Glomerular endothelial cell (primary cell): ENCODE data around the gene NSMCE1. TPM values are rescaled to one million over a fixed set of nuclear protein-coding genes. Genes with fewer than 3 reads are reported as not detected.
A peak's percentile ranks its signal among the peaks of the same experiment; 100 is the strongest.
"Not testable (repeated sequence)": the region's sequence is repeated elsewhere in the genome, so short reads cannot be mapped to it uniquely, and the experiment has no call there.

ENCODE experiments used
- DNase-seq: peaks from one replicate; pipeline ENCODE4 v3.0.0-alpha.2; 2011; ENCODE audit warnings: low read depth, low spot score; ENCODE audit errors: extremely low read depth
- total RNA-seq: library from RNA; depleted of rRNA; stranded (reverse); fragments of >200 nt; gene quantifications from 2 replicates; pipeline ENCODE4 v1.2.3, GENCODE V29; 2015

NSMCE1 gene
- total RNA-seq, 1 donor from 2014 or later, result 44.7 TPM

DNA sequence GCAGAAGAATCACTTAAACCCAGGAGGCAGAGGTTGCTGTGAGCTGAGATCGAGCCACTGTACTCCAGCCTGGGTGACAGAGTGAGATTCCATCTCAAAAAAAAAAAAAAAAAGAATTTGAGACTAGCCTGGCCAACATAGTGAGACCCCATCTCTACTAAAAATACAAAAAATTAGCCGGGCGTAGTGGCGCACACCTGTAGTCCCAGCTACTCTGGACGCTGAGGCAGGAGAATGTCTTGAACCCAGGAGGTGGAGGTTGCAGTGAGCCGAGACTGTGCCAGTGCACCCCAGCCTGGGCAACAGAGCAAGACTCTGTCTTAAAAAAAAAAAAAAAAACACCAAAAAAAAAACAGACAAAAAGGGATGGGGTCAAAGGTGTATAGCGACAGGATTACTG, 4.1 kb upstream of the NSMCE1 start:
- DNase-seq, result not testable (repeated sequence)

DNA sequence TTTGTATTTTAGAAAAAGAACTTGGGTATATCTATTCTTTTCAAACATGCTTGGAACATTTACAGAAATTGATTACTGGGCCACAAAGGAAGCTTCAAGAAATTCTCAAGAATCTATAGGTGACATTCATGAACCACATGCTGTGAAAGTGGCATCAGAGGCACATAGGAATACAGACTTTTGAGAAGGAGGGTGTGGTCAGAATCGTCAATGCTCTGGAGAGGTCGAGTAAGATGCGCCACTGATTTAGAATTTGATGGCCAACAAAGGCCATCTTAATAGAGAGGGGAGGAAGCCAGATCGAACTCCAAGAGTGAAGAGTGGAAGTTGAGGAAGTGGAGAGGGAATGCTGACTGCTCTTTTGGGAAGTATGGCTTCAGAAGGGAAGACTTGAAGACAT, 3.5 kb upstream of the NSMCE1 start:
- DNase-seq, result no peak

DNA sequence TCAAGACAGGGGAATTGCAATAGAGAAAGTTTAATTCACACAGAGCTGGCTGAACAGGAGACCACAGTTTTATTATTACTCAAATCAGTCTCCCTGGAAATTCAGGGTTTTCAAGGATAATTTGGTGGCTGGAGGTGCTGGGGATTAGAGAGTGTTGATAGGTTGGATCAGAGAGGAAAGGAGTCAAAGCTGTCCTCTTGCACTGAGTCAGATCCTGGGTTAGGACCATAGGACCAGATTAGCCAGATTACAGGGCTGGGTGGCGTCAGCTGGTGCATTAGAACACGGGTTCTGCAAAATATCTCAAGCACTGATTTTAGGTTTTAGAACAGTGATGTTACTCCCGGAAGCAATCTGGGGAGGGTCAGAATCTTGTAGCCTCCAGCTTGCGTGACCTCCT, 1.8 kb upstream of the NSMCE1 start:
- no peak for DNase-seq

DNA sequence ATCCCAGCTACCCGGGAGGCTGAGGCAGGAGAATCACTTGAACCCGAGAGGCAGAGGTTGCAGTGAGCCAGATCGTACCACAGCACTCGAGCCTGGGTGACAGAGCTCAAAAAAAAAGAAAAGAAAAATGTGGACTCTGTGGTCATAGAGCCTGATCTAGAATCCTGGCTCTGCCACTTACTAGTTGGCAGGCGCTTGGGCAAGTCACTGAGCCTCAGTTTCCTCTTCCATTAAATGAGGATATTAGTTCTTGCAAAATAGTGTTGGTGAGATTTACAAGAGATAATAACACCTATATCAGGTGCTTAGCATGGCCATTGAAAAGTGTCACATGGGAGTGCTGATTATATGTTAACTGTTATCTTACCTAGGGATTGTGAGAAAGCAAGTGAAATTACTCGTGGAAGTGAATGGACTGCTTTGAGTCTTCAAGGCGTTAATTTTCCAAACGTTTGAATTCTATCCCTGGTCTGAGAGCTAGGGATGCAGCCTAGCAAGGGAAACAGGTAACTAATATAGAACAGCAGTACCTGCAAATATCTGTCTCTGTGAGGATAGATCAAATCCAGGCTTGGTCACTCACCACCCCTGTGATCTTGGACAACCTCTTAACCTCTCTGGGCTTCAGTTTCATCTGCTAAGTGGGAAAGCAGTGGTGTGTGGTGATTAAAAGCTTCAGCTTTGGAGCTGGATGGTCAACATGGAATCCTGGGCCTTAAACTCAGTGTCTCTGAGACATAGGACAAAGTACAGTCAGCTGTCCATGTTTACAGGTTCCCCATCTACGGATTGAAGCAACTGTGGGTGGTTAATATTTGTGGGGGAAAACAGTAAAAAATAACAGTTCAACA, 953 bp upstream of the NSMCE1 start:
- DNase-seq, result no peak

DNA sequence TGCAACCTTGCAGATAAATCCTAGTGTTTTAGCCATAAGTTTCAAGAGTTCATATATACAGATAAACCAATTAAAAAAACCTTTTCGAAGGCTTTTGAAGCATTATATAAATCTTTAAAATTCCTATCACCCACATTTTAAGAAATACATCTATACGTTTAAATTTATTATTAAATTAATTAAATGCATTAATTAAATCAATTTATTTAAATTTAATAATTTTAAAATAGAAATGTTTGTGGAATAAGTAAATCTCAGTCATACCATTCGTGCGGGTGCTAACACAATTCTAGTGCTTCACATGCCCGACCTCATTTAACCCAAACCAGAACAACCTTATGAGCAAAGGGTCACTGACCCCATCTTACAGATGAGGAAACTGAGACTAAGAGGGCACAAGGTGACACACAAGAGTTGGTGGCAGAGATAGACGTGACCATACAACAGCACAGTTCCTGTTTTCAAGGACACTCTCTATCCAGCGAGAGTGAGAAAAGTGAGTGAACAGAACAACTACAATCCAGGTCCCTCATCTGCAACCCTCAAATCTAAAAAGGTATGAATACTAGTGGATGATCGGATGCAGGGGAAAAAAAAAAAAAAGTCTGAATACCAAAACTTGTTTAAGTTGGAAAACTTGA, 1.4 kb downstream of the NSMCE1 start:
- DNase-seq, result no peak

DNA sequence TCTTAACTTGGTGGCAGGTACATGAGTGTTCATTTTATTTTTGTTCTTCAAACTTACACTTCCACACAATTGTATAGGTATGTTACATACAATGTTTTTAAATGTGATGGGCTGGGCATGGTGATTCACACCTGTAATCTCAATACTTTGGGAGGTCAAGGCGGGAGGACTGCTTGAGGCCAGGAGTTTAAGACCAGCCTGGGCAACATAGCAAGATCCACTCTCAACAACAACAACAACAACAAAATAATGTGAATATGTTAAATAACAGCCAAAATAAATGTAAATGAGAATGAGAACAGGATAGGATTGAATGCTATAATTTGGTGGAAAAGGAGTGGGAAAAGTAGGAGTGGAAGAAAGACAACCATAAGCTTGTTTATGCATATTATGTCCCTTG, 2.6 kb downstream of the NSMCE1 start:
- no peak for DNase-seq

DNA sequence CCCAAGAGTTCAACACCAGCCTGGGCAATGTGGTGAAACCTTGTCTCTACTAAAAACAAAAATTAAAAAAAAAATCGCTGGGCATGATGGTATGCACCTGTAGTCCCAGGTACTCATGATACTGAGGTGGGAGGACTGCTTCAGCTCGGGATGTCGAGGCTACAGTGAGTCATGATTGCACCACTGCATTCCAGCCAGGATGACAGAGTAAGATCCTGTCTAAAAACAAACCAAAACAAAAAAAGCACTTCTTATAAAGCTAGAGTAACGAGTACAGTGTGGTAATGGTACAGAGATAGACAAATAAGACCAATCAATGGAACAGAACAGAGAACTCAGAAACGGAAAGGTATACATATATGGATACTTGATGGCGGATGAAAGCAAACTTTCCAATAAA, 4.4 kb downstream of the NSMCE1 start:
- DNase-seq, result no peak

DNA sequence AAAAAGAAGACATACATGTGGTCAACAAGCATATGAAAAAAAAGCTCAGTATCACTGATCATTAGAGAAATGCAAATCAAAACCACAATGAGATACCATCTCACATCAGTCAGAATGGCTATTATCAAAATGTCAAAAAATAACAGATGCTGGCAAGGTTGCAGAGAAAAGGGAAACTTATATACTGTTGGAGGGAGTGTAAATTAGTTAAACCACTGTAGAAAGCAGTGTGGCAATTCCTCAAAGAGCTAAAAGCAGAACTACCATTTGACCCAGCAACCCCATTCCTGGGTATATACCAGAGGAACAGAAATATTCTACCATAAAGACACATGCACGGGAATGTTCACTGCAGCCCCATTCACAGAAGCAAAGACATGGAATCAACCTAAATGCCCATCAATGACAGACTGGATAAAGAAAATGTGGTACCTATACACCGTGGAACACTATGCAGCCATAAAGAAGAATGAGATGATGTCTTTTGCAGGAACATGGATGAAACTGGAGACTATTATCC, 5.6 kb downstream of the NSMCE1 start:
- not testable (repeated sequence) for DNase-seq

DNA sequence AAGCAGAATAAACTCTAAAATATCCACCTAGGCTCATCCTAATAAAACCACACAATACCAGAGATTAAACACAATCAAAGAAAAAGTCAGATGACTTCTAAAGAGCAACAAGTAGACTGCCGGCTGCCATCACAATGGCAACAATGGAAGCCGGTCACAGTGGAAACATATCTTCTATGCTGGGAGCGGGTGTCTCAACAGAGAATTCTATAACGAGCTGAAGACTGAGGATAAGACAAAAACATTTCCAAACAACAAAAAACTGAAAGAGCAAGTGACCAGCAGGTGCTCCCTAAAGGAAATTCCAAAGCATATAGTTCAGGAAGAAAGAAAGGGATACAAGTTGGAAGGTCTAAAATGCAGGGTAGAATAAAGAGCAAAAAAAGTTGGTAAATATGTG, 8.9 kb downstream of the NSMCE1 start:
- DNase-seq, result no peak

DNA sequence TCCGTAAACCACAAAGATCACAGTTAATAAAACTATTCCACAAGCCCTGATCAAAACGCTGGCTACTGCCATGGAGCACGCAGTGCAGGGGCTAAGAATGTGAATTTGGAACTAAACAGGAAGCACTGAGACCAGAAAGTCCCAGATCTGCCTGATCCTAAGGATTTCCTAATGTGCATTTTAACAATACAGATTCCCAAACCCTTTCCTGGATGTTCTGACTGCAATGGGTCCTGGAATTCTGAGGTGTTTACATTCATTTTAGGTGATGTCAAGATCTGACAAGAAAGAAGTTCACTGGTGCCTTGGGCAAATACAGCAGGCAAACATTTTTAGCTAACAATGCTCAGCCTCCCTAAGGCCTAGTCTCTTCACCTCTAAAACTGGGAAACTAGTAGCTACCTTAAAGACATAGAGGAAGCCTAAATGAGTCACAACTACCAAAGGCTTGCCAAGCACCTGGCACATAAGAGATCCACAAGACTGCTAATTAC, 10.3 kb downstream of the NSMCE1 start:
- peak; percentile 58 for DNase-seq

DNA sequence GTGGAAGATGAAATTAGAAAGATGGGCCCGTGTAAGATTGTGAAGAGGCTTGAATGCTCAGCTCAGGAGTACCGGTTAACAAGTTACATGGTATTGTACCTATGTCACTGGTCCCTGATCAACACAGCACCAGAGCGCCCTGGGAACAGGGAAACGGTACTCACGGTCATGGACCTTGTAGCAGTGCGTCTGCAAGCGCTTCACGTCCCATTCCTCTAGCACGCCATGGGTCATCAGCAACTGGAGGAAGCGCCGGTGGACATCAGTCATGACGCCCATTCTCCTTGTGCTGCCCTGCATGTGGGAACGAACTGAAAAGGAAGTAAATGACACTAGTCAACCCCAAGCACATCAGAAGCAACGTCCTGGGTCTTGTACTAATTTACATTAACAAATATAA, 11.3 kb downstream of the NSMCE1 start:
- DNase-seq, result no peak

DNA sequence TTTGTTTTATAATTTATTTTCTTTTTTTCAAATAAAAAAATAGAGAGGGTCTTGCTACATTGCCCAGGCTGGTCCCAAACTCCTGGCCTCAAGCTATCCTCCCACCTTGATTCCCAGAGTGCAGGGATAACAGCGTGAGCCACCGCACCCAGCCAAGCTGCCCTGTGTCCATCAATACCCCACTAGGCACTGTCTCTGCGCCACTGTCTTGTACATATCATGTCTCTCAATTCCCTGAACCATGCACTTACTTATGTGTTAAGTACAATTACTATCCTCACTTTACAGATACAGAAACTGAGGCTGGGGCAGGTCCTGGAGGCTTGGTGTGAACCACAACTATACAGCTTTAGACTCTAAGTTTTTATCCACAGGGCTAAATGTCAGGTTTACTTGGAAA, 11.7 kb downstream of the NSMCE1 start:
- no peak for DNase-seq

DNA sequence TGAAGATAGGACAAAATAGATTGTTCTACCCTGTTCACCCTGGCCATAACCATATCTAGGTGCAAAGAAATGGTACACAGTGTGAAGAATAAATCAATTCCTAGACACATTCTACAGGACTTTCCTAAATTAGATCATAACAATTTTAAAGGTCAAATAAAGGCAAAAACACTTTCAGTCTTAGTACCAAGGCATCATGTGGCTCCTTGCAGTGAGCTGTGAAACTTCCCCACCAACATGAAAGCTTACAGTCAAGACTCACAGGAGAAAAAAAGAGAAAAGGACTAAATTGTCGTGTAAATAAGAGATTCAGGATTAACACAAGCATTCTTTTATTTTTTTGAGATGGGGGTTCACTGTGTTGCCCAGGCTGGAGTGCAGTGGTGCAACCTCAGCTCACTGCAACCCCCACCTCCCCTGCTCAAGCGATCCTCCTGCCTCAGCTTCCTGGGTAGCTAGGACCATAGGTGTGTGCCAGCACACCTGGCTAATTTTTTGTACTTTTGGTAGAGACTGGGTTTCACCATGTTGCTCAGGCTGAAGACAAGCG, 14.2 kb downstream of the NSMCE1 start:
- DNase-seq, result no peak

DNA sequence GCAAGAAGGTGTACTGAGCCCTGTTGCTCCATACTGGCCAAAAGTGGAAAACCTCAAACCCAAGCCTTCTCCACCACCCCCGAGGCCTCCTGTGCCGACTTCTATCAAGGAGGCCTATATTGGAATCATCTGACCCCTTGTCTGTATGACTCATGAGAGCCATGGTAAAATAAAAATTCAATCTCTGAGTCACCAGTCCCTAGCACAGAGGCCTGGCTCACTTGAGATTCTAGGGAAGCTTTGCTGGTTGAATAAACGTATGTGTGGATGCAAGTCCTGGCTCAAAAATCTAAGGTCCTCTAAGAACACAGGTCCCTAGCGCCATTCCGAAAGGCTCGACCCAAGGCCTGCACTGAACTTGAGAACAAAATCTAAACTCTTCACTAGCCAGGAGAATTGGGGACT, 15.0 kb downstream of the NSMCE1 start:
- DNase-seq, result no peak

DNA sequence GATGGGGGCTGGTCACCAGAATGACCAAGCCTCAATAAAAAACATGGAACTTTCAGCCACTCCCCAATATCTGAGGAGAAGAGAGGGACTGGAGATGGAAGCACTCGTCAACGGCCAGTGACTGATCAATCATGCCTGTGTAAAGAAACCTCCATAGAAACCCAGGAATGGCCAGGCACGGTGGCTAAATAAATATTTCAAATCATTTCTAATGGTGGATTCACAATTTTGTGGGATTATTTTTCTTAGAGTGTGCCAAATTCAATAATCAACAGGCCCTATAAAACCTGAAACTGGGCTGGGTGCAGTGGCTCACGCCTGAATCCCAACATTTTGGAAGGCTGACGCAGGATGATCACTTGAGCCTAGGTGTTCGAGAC, 16.4 kb downstream of the NSMCE1 start:
- no peak for DNase-seq

DNA sequence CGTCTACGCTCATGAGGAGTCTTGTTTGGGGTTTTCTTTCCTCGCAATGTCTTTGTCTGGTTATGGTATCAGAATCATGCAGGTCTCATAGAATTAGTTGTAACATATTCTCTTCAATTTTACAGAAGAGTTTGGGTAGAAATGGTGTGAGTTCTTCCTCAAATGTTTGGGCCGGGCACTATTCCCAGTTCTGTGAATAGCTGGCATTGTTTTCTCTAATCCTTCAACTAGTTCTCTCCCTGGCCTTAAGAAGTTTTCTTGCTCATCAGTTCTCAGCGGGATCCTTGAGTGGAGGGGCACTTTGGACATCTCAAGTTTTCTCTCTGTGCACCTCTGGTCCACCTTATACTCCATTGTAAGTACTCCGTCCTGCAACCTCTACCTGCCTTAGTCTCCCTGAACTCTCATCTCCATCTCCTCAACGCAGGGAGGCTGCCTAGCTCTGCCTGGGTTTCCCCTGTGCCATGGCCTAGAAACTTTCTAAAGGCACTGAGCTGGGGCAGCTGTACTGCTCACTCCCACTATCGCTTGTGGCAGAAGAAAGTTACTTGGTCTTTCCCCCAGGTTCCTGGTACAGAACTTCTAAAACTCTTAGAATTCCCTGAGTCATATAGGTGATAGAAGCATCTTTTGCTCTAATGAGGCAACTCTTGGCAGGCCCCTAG, 16.9 kb downstream of the NSMCE1 start:
- no peak for DNase-seq

DNA sequence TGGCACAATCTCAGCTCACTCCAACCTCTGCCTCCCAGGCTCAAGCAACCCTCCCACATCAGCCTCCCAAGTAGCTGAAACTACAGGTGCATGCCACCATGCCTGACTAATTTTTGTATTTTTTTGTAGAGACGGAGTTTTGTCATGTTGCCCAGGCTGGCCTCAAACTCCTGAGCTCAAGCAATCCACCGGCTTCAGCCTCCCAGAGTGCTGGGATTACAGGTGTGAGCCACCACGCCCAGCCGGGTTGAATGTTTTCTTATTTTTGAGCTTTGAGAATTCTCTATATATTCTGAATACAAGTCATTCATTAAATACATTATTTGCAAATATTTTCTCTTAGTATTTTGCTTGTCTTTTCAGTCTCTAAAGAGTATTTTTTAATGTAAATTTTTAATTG, 19.7 kb downstream of the NSMCE1 start:
- not testable (repeated sequence) for DNase-seq

DNA sequence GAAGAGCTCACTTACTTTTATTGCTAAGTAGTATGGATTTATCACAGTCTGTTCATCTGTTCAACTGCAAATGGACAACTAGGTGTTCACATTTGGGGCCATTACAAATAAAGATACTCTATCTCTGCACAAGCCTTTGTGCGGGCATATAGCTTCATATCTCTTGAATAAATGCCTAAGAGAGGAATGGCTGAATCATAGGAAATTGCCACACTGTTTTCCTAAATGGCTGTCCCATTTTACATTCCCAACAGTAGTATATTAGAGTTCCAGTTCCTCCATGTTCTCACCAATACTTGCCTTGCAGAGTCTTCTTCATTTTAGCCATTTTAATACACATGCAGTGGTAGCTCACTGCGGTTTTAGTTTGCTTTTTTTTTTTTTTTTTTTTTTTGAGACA, 20.5 kb downstream of the NSMCE1 start:
- DNase-seq, result no peak

DNA sequence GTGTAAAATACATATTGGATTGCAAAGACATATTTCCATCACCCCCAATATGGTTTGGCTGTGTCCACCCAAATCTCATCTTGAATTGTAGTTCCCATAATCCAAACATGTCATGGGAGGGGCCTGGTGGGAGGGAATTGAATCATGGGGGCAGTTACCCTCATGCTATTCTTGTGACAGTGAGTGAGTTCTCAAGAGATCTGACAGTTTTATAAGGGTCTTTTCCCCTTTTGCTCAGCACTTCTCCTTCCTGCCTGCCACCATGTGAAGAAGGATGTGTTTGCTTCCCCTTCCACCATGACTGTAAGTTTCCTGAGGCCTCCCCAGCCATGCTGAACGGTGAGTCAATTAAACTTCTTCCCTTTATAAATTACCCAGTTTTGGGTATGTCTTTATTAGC, 21.5 kb downstream of the NSMCE1 start:
- DNase-seq, result not testable (repeated sequence)

DNA sequence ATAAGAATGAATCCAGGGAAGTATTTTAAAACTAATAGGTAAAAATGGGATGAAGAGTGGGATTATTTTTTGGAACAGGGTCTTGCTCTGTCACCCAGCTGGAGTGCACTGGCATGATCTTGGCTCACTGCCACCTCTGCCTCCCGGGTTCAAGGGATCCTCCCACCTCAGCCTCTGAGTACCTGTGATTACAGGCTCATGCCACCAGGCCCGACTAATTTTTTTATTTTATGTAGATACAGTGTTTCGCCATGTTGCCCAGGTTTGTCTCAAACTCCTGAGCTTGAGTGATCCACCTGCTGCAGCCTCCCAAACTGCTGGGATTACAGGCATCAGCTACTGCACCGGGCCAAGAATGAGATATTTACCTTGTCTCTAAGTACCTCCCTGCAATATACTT, 22.1 kb downstream of the NSMCE1 start:
- no peak for DNase-seq
